SK-N-MC (cell line): ENCODE measurements around the gene MFNG.

ENCODE experiments used
- DNase-seq: peaks from one replicate; pipeline ENCODE4 v3.0.0-alpha.2; 2011; ENCODE audit warnings: low read depth, low spot score
- H3K27ac ChIP-seq: fragments of 200-600 bp; sonication (generic); 2 replicates; pipeline ENCODE4 v1.5.1; 2016; ENCODE audit warnings: mixed run types
- H3K36me3 ChIP-seq: fragments of 200-600 bp; sonication (generic); 2 replicates; pipeline ENCODE4 v1.6.1; 2017; ENCODE audit warnings: antibody characterized with exemption, low read length, mixed read lengths; ENCODE audit not compliant: insufficient read depth
- H3K4me3 ChIP-seq: fragments of 200-600 bp; sonication (generic); 2 replicates; pipeline ENCODE4 v1.5.1; 2016
- H3K9ac ChIP-seq: fragments of 200-600 bp; sonication (generic); 2 replicates; pipeline ENCODE4 v1.8.0; 2017; ENCODE audit warnings: mixed run types, mixed read lengths; ENCODE audit not compliant: insufficient read length
- H3K9me3 ChIP-seq: fragments of 200-600 bp; sonication (generic); 2 replicates; pipeline ENCODE4 v1.6.1; 2017; ENCODE audit warnings: low read depth, mild to moderate bottlenecking, antibody characterized with exemption, low read length, moderate library complexity, mixed read lengths
- EZH2 ChIP-seq: fragments of 200-600 bp; sonication (generic); IDR thresholded peaks from one replicate; pipeline ENCODE4 v1.6.1; 2017; ENCODE audit warnings: antibody characterized with exemption
- FOXP2 ChIP-seq: optimal IDR thresholded peaks from 2 replicates; pipeline ENCODE3; 2011; ENCODE audit warnings: mild to moderate bottlenecking, moderate library complexity; ENCODE audit not compliant: insufficient read depth; ENCODE audit errors: extremely low read length, control extremely low read depth
- POLR2AphosphoS5 ChIP-seq: IDR thresholded peaks from 2 replicates; pipeline ENCODE4 v1.6.1; 2012; ENCODE audit warnings: mild to moderate bottlenecking, low read depth, low read length, borderline replicate concordance

MFNG gene

GRCh38 chr22:37507731-37508130 is 21.5 kb upstream of the MFNG start:
- no peak overlapping the region for H3K9ac ChIP-seq
- TF ChIP-seq FOXP2 (no peak), EZH2 (no peak), POLR2AphosphoS5 (no peak)
- H3K4me3 ChIP-seq, result no peak overlapping the region
- H3K9me3 ChIP-seq, result no peaks in the 10 kb centered on the region
- no peaks in the 10 kb centered on the region for H3K36me3 ChIP-seq
- DNase-seq, result no peak
- no peak overlapping the region for H3K27ac ChIP-seq

GRCh38 chr22:37505989-37506388 is 19.8 kb upstream of the MFNG start:
- no peak overlapping the region for H3K4me3 ChIP-seq
- no peak overlapping the region for H3K9ac ChIP-seq
- H3K36me3 ChIP-seq, result no peaks in the 10 kb centered on the region
- TF ChIP-seq POLR2AphosphoS5, result no peak
- TF ChIP-seq FOXP2, result no peak
- no peak for TF ChIP-seq EZH2
- no peak overlapping the region for H3K27ac ChIP-seq
- H3K9me3 ChIP-seq, result no peaks in the 10 kb centered on the region
- no peak for DNase-seq

GRCh38 chr22:37505565-37505964 is 19.4 kb upstream of the MFNG start:
- no peak for DNase-seq
- no peak overlapping the region for H3K4me3 ChIP-seq
- no peak overlapping the region for H3K9ac ChIP-seq
- H3K9me3 ChIP-seq, result no peaks in the 10 kb centered on the region
- H3K27ac ChIP-seq, result no peak overlapping the region
- H3K36me3 ChIP-seq, result no peaks in the 10 kb centered on the region
- TF ChIP-seq FOXP2, result no peak
- TF ChIP-seq EZH2, result no peak
- TF ChIP-seq POLR2AphosphoS5, result no peak

GRCh38 chr22:37504964-37505363 is 18.8 kb upstream of the MFNG start:
- H3K9ac ChIP-seq, result no peak overlapping the region
- DNase-seq, result no peak
- H3K36me3 ChIP-seq, result no peaks in the 10 kb centered on the region
- TF ChIP-seq FOXP2 (no peak), POLR2AphosphoS5 (no peak), EZH2 (no peak)
- no peaks in the 10 kb centered on the region for H3K9me3 ChIP-seq
- H3K27ac ChIP-seq, result no peak overlapping the region
- H3K4me3 ChIP-seq, result no peak overlapping the region

GRCh38 chr22:37503850-37504249 is 17.7 kb upstream of the MFNG start:
- TF ChIP-seq FOXP2, result no peak
- TF ChIP-seq EZH2, result no peak
- no peak for TF ChIP-seq POLR2AphosphoS5
- Histone ChIP-seq H3K27ac (no peak overlapping the region), H3K9me3 (no peaks in the 10 kb centered on the region), H3K4me3 (no peak overlapping the region), H3K9ac (no peak overlapping the region), H3K36me3 (no peaks in the 10 kb centered on the region)
- DNase-seq, result no peak

- TF ChIP-seq EZH2, result no peak
- Histone ChIP-seq H3K9ac (no peak overlapping the region), H3K9me3 (no peaks in the 10 kb centered on the region), H3K36me3 (no peaks in the 10 kb centered on the region), H3K27ac (no peak overlapping the region), H3K4me3 (no peak overlapping the region)
- no peak for DNase-seq
Measured at GRCh38 chr22:37503183-37503683, 17.0 kb upstream of the MFNG start.

- DNase-seq, result no peak
- Histone ChIP-seq H3K9ac (no peak overlapping the region), H3K27ac (no peak overlapping the region), H3K4me3 (no peak overlapping the region), H3K9me3 (no peaks in the 10 kb centered on the region), H3K36me3 (no peaks in the 10 kb centered on the region)
- TF ChIP-seq POLR2AphosphoS5 (no peak), EZH2 (no peak), FOXP2 (no peak)
Measured at GRCh38 chr22:37502342-37503182, 16.4 kb upstream of the MFNG start.

- no peak overlapping the region for H3K27ac ChIP-seq
Measured at GRCh38 chr22:37501610-37502341, 15.6 kb upstream of the MFNG start.

More at GRCh38 chr22:37501610-37502341, 15.6 kb upstream of the MFNG start:
- Histone ChIP-seq H3K9ac (no peak overlapping the region), H3K36me3 (no peaks in the 10 kb centered on the region), H3K9me3 (no peaks in the 10 kb centered on the region), H3K4me3 (no peak overlapping the region)
- DNase-seq, result no peak
- TF ChIP-seq EZH2, result no peak
- TF ChIP-seq POLR2AphosphoS5, result no peak
- no peak for TF ChIP-seq FOXP2
